Measurements from ENCODE around the gene TRAPPC2L. TPM values are rescaled to one million over a fixed set of nuclear protein-coding genes. Genes with fewer than 3 reads are reported as not detected.

The TRAPPC2L gene
- total RNA-seq, 1 experiment from 2014 or later, result 82.0 TPM

GRCh38 chr16:88841521-88842307 lies 15.2 kb upstream of the TRAPPC2L start:
- POLR2A ChIA-PET, result no interaction called here

GRCh38 chr16:88842308-88842756 lies 14.6 kb upstream of the TRAPPC2L start:
- ChIA-PET POLR2A (no interaction called here), CTCF (no interaction called here)
- ATAC-seq, result no peak
- no peak overlapping the region for H3K4me3 Mint-ChIP-seq
- H3K27ac Mint-ChIP-seq, result no peak overlapping the region
- H3K27me3 Mint-ChIP-seq (ENCODE audit: low read depth), result no peaks in the 10 kb centered on the region
- H3K36me3 Mint-ChIP-seq, result peaks cover 4% of the 10 kb centered on the region
- TF ChIP-seq SOX15 (CRISPR knock-in tag; IDR thresholded peaks at IDR 0.05), result no peak
- no peaks in the 10 kb centered on the region for H3K9me3 Mint-ChIP-seq
- no peak for DNase-seq (ENCODE audit: low spot score)
- H3K4me1 Mint-ChIP-seq, result no peaks in the 10 kb centered on the region

More at GRCh38 chr16:88841521-88842307, 15.2 kb upstream of the TRAPPC2L start:
- no peaks in the 10 kb centered on the region for H3K9me3 Mint-ChIP-seq
- TF ChIP-seq RORB (CRISPR knock-in tag; IDR thresholded peaks at IDR 0.05), result no peak
- no peaks in the 10 kb centered on the region for H3K27me3 Mint-ChIP-seq (ENCODE audit: low read depth)
- peaks cover 4% of the 10 kb centered on the region for H3K36me3 Mint-ChIP-seq
- no peak for DNase-seq (ENCODE audit: low spot score)
- no peak overlapping the region for H3K27ac Mint-ChIP-seq
- no peaks in the 10 kb centered on the region for H3K4me1 Mint-ChIP-seq
- no peak for ATAC-seq
- CTCF ChIA-PET, result no interaction called here
- H3K4me3 Mint-ChIP-seq, result no peak overlapping the region

DNA sequence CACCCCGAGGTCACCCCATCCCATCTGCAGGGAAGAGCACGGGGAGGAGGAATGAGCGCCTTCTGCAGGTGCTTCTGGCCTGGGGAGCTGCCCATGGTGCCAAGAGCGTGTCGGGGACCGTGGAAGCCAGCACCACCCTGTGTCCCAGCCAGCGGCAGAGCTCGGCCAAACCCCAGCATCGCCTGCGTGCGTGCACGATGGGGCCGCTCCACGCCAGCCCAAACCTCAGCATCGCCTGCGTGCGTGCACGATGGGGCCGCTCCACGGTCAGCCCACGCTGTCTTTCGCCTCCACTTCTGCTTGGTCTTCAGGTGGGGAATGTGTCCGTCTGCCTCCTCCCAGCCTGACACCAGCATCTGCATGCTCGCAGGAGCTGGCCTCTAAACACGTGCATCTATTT lies 14.1 kb upstream of the TRAPPC2L start:
- Mint-ChIP-seq H3K27me3 (ENCODE audit: low read depth) (no peaks in the 10 kb centered on the region), H3K4me3 (no peak overlapping the region), H3K36me3 (peaks cover 4% of the 10 kb centered on the region), H3K27ac (no peak overlapping the region), H3K4me1 (no peaks in the 10 kb centered on the region), H3K9me3 (no peaks in the 10 kb centered on the region)
- DNase-seq (ENCODE audit: low spot score) (no peak), ATAC-seq (no peak)
- ChIA-PET POLR2A (no interaction called here), CTCF (no interaction called here)
- TF ChIP-seq GTF2I (CRISPR knock-in tag; conservative IDR thresholded peaks at IDR 0.05) (no peak), MXD4 (CRISPR knock-in tag; IDR thresholded peaks at IDR 0.05; ENCODE audit: borderline replicate concordance) (no peak), ETV6 (CRISPR knock-in tag; IDR thresholded peaks at IDR 0.05) (no peak), GRHL2 (CRISPR knock-in tag; IDR thresholded peaks at IDR 0.05; ENCODE audit: insufficient replicate concordance, severe bottlenecking) (no peak), ZNF281 (CRISPR knock-in tag; IDR thresholded peaks at IDR 0.05) (no peak), FOXK1 (CRISPR knock-in tag; IDR thresholded peaks at IDR 0.05) (no peak), TEAD4 (CRISPR knock-in tag; IDR thresholded peaks at IDR 0.05) (no peak), RORB (CRISPR knock-in tag; IDR thresholded peaks at IDR 0.05) (no peak), ESRRA (CRISPR knock-in tag; IDR thresholded peaks at IDR 0.05; ENCODE audit: borderline replicate concordance) (no peak), ZNF671 (CRISPR knock-in tag; IDR thresholded peaks at IDR 0.05) (no peak)
- TF ChIP-seq, protein P1, sequence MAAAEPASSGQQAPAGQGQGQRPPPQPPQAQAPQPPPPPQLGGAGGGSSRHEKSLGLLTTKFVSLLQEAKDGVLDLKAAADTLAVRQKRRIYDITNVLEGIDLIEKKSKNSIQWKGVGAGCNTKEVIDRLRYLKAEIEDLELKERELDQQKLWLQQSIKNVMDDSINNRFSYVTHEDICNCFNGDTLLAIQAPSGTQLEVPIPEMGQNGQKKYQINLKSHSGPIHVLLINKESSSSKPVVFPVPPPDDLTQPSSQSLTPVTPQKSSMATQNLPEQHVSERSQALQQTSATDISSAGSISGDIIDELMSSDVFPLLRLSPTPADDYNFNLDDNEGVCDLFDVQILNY (CRISPR knock-in tag; IDR thresholded peaks at IDR 0.05), result no peak

DNA sequence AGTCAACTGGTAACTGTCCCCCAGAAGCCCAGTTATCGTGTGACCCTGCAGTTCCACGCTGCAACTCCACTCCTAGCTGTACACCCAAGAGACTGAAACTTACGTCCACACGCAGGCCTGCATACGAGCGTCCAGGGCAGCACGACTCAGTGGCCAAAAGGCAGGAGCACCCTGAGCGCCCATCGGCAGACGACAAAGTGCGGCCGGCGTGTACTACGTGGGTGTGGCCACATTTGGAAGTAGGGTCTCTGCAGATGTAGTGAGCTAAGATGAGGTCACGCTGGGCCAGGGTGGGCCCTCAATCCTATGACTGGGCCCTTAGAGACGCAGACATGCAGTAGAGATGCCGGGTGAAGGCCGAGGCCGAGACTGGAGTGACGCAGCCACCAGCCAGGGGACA lies 13.7 kb upstream of the TRAPPC2L start:
- POLR2A ChIA-PET, result no interaction called here
- no peak for DNase-seq (ENCODE audit: low spot score)
- no peak for TF ChIP-seq FOXJ3 (CRISPR knock-in tag; IDR thresholded peaks at IDR 0.05; ENCODE audit: borderline replicate concordance)
- TF ChIP-seq ESRRA (CRISPR knock-in tag; IDR thresholded peaks at IDR 0.05; ENCODE audit: borderline replicate concordance), result no peak
- no peak for TF ChIP-seq ZBTB21 (CRISPR knock-in tag; IDR thresholded peaks at IDR 0.05; ENCODE audit: borderline replicate concordance)
- TF ChIP-seq PREB (CRISPR knock-in tag; IDR thresholded peaks at IDR 0.05; ENCODE audit: borderline replicate concordance), result no peak
- no peak for TF ChIP-seq ZNF423 (CRISPR knock-in tag; IDR thresholded peaks at IDR 0.05)
- no peak for TF ChIP-seq JUN (CRISPR knock-in tag; IDR thresholded peaks at IDR 0.05)
- TF ChIP-seq NR2C2 (CRISPR knock-in tag; IDR thresholded peaks at IDR 0.05), result no peak
- TF ChIP-seq ZNF396 (CRISPR knock-in tag; IDR thresholded peaks at IDR 0.05; ENCODE audit: borderline replicate concordance), result no peak
- Mint-ChIP-seq H3K36me3 (peaks cover 4% of the 10 kb centered on the region), H3K9me3 (no peaks in the 10 kb centered on the region), H3K4me3 (no peak overlapping the region), H3K27me3 (ENCODE audit: low read depth) (no peaks in the 10 kb centered on the region), H3K4me1 (no peaks in the 10 kb centered on the region), H3K27ac (no peak overlapping the region)
- ATAC-seq, result no peak
- CTCF ChIA-PET, result no interaction called here

All from WTC11 (cell line).